ENCODE data around the gene ST7.

Gene ST7

DNA sequence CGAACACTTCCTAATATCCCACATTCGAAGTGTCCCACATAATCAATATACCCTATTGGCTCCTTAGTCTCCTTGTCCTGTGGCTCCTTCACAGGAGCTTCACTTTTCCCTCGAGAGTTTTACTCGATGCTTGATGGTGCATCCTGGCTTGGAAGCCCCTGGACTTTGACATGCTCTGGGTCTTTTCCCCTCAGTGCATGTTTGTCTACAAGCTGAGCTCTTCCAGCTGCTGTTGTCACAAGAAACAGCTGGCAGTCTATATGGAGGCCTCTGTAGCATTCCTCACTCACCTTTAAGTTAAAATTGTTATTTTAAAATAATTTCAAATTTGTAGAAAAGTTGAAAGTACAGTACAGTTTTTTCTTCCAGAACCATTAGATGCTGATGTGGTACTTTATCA, 27.1 kb downstream of the ST7 start:
- no peak overlapping the region for H3K4me3 ChIP-seq (ENCODE audit: low read length)
- TF ChIP-seq ZNF274 (IDR thresholded peaks at IDR 0.05; ENCODE audit: low read depth, low read length) = no peak

DNA sequence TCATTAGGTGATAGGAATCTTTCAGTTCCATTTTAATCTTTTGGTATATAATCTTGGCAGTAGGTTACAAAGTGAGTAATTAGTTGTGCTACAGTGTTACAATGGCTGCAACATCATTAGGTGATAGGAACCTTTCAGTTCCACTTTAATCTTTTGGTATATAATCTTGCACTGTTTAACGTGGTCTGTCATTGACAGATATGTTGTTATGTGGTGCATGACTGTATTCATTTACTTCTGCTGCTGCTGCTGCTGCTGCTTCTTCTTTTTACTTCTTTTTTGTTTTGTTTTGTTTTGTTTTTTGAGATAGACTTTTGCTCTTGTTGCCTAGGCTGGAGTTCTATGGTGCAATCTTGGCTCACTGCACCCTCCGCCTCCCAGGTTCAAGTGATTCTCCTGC, 28.6 kb downstream of the ST7 start:
- no peak overlapping the region for H3K4me3 ChIP-seq (ENCODE audit: low read length)
- TF ChIP-seq ZNF274 (IDR thresholded peaks at IDR 0.05; ENCODE audit: low read depth, low read length) = no peak

DNA sequence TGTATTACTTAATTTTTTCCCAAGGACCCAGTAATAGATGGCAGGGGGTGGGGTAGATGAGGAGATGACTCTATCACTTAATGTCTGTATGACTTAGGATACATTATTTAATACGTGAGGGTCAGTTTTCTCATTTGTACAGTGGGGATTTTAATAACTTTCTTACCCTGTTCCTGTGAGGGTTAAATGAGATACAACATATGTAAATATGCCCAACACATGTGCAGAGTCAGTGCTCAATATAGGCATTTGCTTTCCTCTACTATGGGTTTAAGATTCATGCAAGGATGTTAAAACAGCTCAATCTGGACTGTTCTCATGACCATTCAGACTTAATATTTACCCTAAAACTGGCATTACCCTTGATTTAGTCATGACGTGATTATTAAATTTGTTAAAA, 31.2 kb downstream of the ST7 start:
- no peak overlapping the region for H3K4me3 ChIP-seq (ENCODE audit: low read length)
- TF ChIP-seq ZNF274 (IDR thresholded peaks at IDR 0.05; ENCODE audit: low read depth, low read length) = no peak

GRCh38 chr7:116984917-116985316, 31.6 kb downstream of the ST7 start:
- no peak for TF ChIP-seq ZNF274 (IDR thresholded peaks at IDR 0.05; ENCODE audit: low read depth, low read length)
- H3K4me3 ChIP-seq (ENCODE audit: low read length) = no peak overlapping the region

- no peak overlapping the region for H3K4me3 ChIP-seq (ENCODE audit: low read length)
- no peak for TF ChIP-seq ZNF274 (IDR thresholded peaks at IDR 0.05; ENCODE audit: low read depth, low read length)
These were observed 32.3 kb downstream of the ST7 start for GRCh38 chr7:116985575-116985974.

DNA sequence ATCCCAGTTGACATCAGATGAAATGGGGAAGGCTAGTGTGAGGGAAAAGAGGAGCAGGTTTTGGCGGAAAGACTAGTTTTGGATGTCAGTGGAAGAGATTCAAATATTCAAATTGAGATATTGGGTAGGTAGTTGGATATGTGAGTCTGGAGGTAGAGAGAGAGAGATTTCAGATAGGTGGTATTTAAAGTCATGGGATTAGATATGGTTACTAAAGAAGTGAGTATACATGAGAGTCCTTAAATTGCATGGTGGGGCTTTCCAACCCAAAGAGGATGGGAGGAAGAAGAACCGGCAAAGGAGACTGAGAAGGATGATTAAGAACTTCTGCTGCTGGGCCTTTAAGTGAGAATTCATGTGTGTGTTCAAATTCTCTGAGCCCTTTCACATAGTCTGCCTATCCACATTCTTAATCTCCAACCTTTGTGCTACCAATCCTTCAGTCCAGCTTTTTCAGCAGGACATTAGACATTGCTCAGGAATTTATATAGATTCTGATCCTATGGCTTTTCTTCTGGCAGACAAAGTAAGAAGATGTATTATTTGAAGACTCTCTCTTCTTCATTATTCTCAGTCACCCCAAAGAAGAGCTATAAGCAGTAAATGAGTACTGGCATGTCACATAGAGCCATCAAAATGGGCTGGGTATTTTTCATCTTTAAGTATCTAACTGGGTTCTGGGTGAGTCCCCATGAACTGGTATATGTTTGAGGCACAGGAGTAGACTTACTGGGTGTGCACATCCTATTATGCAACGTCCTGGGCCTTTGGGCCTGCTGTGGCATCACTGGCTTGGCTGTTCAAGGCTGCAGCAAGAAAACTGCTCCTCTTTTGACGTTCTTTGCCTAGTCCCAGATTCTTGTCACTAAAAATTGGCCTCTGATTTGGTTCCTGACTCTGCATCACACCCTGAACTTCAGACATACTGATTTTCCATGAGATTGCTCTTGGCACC, 33.6 kb downstream of the ST7 start:
- no peak for TF ChIP-seq ZNF274 (IDR thresholded peaks at IDR 0.05; ENCODE audit: low read depth, low read length)
- no peak overlapping the region for H3K4me3 ChIP-seq (ENCODE audit: low read length)

GRCh38 chr7:116988363-116988989, 35.2 kb downstream of the ST7 start:
- TF ChIP-seq ZNF274 (IDR thresholded peaks at IDR 0.05; ENCODE audit: low read depth, low read length) = no peak

DNA sequence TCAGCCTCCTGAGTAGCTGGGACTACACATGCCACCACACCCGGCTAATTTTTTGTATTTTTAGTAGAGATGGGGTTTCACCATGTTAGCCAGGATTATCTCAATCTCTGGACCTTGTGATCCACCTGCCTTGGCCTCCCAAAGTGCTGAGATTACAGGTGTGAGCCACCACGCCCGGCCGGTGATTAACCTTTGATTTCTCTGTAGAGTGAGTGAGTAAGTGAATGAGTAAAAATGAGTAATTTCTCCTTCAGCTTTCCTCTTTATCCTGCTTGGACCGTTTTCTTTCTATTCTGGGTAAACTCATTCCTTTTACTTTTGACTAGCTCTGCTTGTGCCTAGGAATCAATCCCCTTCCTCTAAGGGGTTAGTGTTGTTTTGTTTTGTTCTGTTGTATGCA, 36.8 kb downstream of the ST7 start:
- no peak overlapping the region for H3K4me3 ChIP-seq (ENCODE audit: low read length)
- no peak for TF ChIP-seq ZNF274 (IDR thresholded peaks at IDR 0.05; ENCODE audit: low read depth, low read length)

More at GRCh38 chr7:116988363-116988989, 35.2 kb downstream of the ST7 start:
- H3K4me3 ChIP-seq (ENCODE audit: low read length) = no peak overlapping the region

DNA sequence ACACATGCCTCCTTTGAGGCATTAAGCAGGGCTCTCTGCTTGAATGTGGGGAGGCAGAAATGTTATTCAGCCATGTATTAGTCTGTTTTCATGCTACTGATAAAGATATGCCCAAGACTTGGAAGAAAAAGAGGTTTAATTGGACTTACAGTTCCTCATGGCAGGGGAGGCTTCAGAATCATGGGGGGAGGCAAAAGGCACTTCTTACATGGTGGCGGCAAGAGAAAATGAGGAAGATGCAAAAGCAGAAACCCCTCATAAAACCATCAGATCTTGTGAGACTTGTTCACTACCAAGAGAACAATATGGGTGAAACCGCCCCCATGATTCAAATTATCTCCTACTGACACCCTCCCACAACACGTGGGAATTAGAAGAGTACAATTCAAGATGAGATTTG, 37.9 kb downstream of the ST7 start:
- H3K4me3 ChIP-seq (ENCODE audit: low read length) = no peak overlapping the region
- no peak for TF ChIP-seq ZNF274 (IDR thresholded peaks at IDR 0.05; ENCODE audit: low read depth, low read length)

- no peak for TF ChIP-seq ZNF274 (IDR thresholded peaks at IDR 0.05; ENCODE audit: low read depth, low read length)
- no peak overlapping the region for H3K4me3 ChIP-seq (ENCODE audit: low read length)
These were observed 41.3 kb downstream of the ST7 start for GRCh38 chr7:116994611-116995010.

DNA sequence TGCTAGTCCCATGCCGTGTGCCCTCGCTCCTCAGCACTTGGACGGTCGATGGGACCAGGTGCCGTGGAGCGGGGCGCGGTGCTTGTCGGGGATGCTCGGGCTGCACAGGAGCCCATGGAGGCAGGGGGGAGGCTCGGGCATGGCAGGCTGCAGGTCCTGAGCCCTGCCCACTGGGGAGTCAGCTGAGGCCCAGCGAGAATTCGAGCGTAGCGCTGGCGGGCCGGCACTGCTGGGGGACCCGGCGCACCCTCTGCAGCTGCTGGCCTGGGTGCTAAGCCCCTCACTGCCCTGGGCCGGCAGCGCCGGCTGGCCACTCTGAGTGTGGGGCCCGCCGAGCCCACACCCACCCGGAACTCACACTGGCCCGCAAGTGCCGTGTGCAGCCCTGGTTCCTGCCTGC, 44.7 kb downstream of the ST7 start:
- no peak for TF ChIP-seq ZNF274 (IDR thresholded peaks at IDR 0.05; ENCODE audit: low read depth, low read length)
- H3K4me3 ChIP-seq (ENCODE audit: low read length) = no peak overlapping the region

GRCh38 chr7:116998567-116999175, 45.4 kb downstream of the ST7 start:
- H3K4me3 ChIP-seq (ENCODE audit: low read length) = no peak overlapping the region
- TF ChIP-seq ZNF274 (IDR thresholded peaks at IDR 0.05; ENCODE audit: low read depth, low read length) = no peak

DNA sequence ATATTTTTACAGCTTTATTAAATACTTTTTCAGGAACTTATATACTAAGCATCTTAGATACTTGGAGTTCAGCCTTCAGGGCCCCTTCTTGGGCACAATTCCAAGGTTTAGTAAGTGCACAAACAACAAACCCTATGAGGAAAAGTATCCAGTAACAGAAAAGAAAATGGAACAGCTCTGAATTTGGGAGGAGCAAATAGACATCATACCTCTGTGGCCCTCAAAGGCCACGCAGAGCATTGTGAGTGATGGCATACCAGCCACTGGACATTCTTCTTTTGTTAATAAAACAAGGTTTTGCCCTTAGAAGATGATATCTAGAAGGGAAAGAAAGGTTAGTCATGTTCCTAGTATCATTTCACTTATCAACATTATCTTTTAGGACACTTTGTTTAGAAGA, 46.0 kb downstream of the ST7 start:
- no peak for TF ChIP-seq ZNF274 (IDR thresholded peaks at IDR 0.05; ENCODE audit: low read depth, low read length)
- no peak overlapping the region for H3K4me3 ChIP-seq (ENCODE audit: low read length)

GRCh38 chr7:117001283-117001682, 48.0 kb downstream of the ST7 start:
- no peak overlapping the region for H3K4me3 ChIP-seq (ENCODE audit: low read length)
- no peak for TF ChIP-seq ZNF274 (IDR thresholded peaks at IDR 0.05; ENCODE audit: low read depth, low read length)

DNA sequence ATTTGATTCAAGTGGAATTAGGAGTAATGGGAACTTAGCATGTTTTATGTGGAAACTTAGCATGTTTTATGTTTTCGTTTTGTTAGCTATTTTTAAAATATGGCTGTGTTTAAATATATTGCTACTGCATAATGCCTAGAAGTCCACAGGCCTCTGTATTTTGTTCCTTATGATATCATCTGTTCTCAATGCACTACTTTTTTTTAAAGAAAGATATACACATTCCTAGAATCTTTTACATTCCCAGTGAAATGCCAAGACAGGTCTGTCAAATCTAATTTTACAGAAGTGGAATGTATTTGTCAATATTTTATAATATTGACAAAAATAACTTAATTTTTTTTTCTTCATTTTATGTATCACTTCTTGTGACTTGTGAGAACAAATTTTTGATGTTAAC, 51.6 kb downstream of the ST7 start:
- no peak overlapping the region for H3K4me3 ChIP-seq (ENCODE audit: low read length)
- TF ChIP-seq ZNF274 (IDR thresholded peaks at IDR 0.05; ENCODE audit: low read depth, low read length) = no peak
